Right lobe of liver (tissue), 4 donors: Measurements from ENCODE around the gene ARHGAP22.

Experiments used
- POLR2A ChIP-seq: fragments of 450-650 bp; IDR thresholded peaks from one replicate; pipeline ENCODE4 v1.6.1; 2017; ENCODE audit warnings: antibody characterized with exemption, mild to moderate bottlenecking
- TF ChIP-seq, protein P1 (sequence below), 4 donors: fragments of 200-600 bp in 3 of 4; fragments of 450-650 bp in 1 of 4; IDR thresholded peaks; one replicate each; pipeline versions ENCODE4 v1.5.1 to v1.8.0; 2016 to 2022; ENCODE audit warnings: antibody characterized with exemption in 4 of 4, mild to moderate bottlenecking in 2 of 4
- donor health status: DM: no; HTN: no; CAD: no.
- donor health status: DM: no; HTN: no; CAD: no.
- donor health status: DM: no; HTN: yes; CAD: no.

GRCh38 chr10:48516911-48517310 is 88.0 kb downstream of the ARHGAP22 start:
- TF ChIP-seq, protein P1, sequence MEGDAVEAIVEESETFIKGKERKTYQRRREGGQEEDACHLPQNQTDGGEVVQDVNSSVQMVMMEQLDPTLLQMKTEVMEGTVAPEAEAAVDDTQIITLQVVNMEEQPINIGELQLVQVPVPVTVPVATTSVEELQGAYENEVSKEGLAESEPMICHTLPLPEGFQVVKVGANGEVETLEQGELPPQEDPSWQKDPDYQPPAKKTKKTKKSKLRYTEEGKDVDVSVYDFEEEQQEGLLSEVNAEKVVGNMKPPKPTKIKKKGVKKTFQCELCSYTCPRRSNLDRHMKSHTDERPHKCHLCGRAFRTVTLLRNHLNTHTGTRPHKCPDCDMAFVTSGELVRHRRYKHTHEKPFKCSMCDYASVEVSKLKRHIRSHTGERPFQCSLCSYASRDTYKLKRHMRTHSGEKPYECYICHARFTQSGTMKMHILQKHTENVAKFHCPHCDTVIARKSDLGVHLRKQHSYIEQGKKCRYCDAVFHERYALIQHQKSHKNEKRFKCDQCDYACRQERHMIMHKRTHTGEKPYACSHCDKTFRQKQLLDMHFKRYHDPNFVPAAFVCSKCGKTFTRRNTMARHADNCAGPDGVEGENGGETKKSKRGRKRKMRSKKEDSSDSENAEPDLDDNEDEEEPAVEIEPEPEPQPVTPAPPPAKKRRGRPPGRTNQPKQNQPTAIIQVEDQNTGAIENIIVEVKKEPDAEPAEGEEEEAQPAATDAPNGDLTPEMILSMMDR (IDR thresholded peaks at IDR 0.05) = no peak
- TF ChIP-seq POLR2A = no peak
